Activated naive CD4-positive, alpha-beta T cell treated with anti-CD3 and anti-CD28 coated beads, Interleukin-2, amount 50 U/mL, for 24 hours (primary cell): ENCODE data around the gene C5.

Experiments
- H3K27ac Mint-ChIP-seq: one replicate; pipeline ENCODE4 v1.8.0; 2021; ENCODE audit warnings: mild to moderate bottlenecking, mixed read lengths
- H3K27me3 Mint-ChIP-seq: one replicate; pipeline ENCODE4 v1.8.0; 2021; ENCODE audit warnings: mixed read lengths
- H3K36me3 Mint-ChIP-seq: one replicate; pipeline ENCODE4 v1.8.0; 2021; ENCODE audit warnings: mixed read lengths
- H3K4me1 Mint-ChIP-seq: one replicate; pipeline ENCODE4 v1.8.0; 2021; ENCODE audit warnings: mixed read lengths
- H3K4me3 Mint-ChIP-seq: one replicate; pipeline ENCODE4 v1.8.0; 2021; ENCODE audit warnings: mild to moderate bottlenecking, mixed read lengths
- H3K9me3 Mint-ChIP-seq: one replicate; pipeline ENCODE4 v1.8.0; 2021; ENCODE audit warnings: mixed read lengths

The C5 gene

GRCh38 chr9:120944948-120945347 lies 105.1 kb downstream of the C5 start:
- Mint-ChIP-seq H3K9me3 (no peaks in the 10 kb centered on the region), H3K4me1 (no peaks in the 10 kb centered on the region), H3K27ac (no peak overlapping the region), H3K4me3 (no peak overlapping the region), H3K27me3 (no peaks in the 10 kb centered on the region), H3K36me3 (no peaks in the 10 kb centered on the region)

- H3K27ac Mint-ChIP-seq = no peak overlapping the region
Measured at GRCh38 chr9:120944434-120944843, 105.6 kb downstream of the C5 start.

GRCh38 chr9:120942186-120943001 lies 107.7 kb downstream of the C5 start:
- H3K4me1 Mint-ChIP-seq = peaks cover 4% of the 10 kb centered on the region
- H3K36me3 Mint-ChIP-seq = no peaks in the 10 kb centered on the region
- H3K27me3 Mint-ChIP-seq = no peaks in the 10 kb centered on the region
- no peak overlapping the region for H3K4me3 Mint-ChIP-seq
- no peak overlapping the region for H3K27ac Mint-ChIP-seq
- H3K9me3 Mint-ChIP-seq = no peaks in the 10 kb centered on the region

More at GRCh38 chr9:120944434-120944843, 105.6 kb downstream of the C5 start:
- no peaks in the 10 kb centered on the region for H3K9me3 Mint-ChIP-seq
- no peak overlapping the region for H3K4me3 Mint-ChIP-seq
- H3K27me3 Mint-ChIP-seq = no peaks in the 10 kb centered on the region
- H3K4me1 Mint-ChIP-seq = no peaks in the 10 kb centered on the region
- H3K36me3 Mint-ChIP-seq = no peaks in the 10 kb centered on the region

- peak overlapping the region; percentile 36 for H3K27ac Mint-ChIP-seq
- no peaks in the 10 kb centered on the region for H3K9me3 Mint-ChIP-seq
- H3K36me3 Mint-ChIP-seq = no peaks in the 10 kb centered on the region
- H3K4me3 Mint-ChIP-seq = no peak overlapping the region
- H3K4me1 Mint-ChIP-seq = peaks cover 14% of the 10 kb centered on the region
- H3K27me3 Mint-ChIP-seq = no peaks in the 10 kb centered on the region
Measured at GRCh38 chr9:120941046-120941770, 108.9 kb downstream of the C5 start.

- Mint-ChIP-seq H3K9me3 (no peaks in the 10 kb centered on the region), H3K36me3 (no peaks in the 10 kb centered on the region), H3K27ac (no peak overlapping the region), H3K4me3 (no peak overlapping the region), H3K4me1 (peaks cover 21% of the 10 kb centered on the region), H3K27me3 (no peaks in the 10 kb centered on the region)
Measured at GRCh38 chr9:120940573-120940972, 109.5 kb downstream of the C5 start.

GRCh38 chr9:120938851-120939250 lies 111.2 kb downstream of the C5 start:
- Mint-ChIP-seq H3K4me1 (peaks cover 36% of the 10 kb centered on the region), H3K36me3 (no peaks in the 10 kb centered on the region), H3K27me3 (no peaks in the 10 kb centered on the region), H3K9me3 (no peaks in the 10 kb centered on the region), H3K27ac (no peak overlapping the region), H3K4me3 (no peak overlapping the region)

- H3K36me3 Mint-ChIP-seq = no peaks in the 10 kb centered on the region
- no peaks in the 10 kb centered on the region for H3K27me3 Mint-ChIP-seq
- peaks cover 49% of the 10 kb centered on the region for H3K4me1 Mint-ChIP-seq
- H3K9me3 Mint-ChIP-seq = no peaks in the 10 kb centered on the region
- peak overlapping the region; percentile 92 for H3K27ac Mint-ChIP-seq
- no peak overlapping the region for H3K4me3 Mint-ChIP-seq
Measured at GRCh38 chr9:120937596-120937995, 112.5 kb downstream of the C5 start.

GRCh38 chr9:120937127-120937526 lies 112.9 kb downstream of the C5 start:
- Mint-ChIP-seq H3K27ac (peak overlapping the region; percentile 96), H3K4me1 (peaks cover 53% of the 10 kb centered on the region), H3K36me3 (no peaks in the 10 kb centered on the region), H3K27me3 (no peaks in the 10 kb centered on the region), H3K9me3 (no peaks in the 10 kb centered on the region), H3K4me3 (no peak overlapping the region)

GRCh38 chr9:120936764-120937122 lies 113.3 kb downstream of the C5 start:
- Mint-ChIP-seq H3K27me3 (no peaks in the 10 kb centered on the region), H3K4me1 (peaks cover 57% of the 10 kb centered on the region), H3K36me3 (no peaks in the 10 kb centered on the region), H3K4me3 (peak overlapping the region; percentile 69), H3K9me3 (no peaks in the 10 kb centered on the region), H3K27ac (peak overlapping the region; percentile 96)

GRCh38 chr9:120936011-120936763 lies 113.9 kb downstream of the C5 start:
- no peaks in the 10 kb centered on the region for H3K27me3 Mint-ChIP-seq
- H3K4me1 Mint-ChIP-seq = peaks cover 62% of the 10 kb centered on the region
- no peaks in the 10 kb centered on the region for H3K9me3 Mint-ChIP-seq

GRCh38 chr9:120935383-120935857 lies 114.7 kb downstream of the C5 start:
- peak overlapping the region; percentile 96 for H3K27ac Mint-ChIP-seq

More at GRCh38 chr9:120936011-120936763, 113.9 kb downstream of the C5 start:
- H3K36me3 Mint-ChIP-seq = no peaks in the 10 kb centered on the region
- peak overlapping the region; percentile 69 for H3K4me3 Mint-ChIP-seq
- peak overlapping the region; percentile 96 for H3K27ac Mint-ChIP-seq

GRCh38 chr9:120934281-120934680 lies 115.8 kb downstream of the C5 start:
- H3K9me3 Mint-ChIP-seq = no peaks in the 10 kb centered on the region

More at GRCh38 chr9:120935383-120935857, 114.7 kb downstream of the C5 start:
- H3K36me3 Mint-ChIP-seq = peaks cover 1% of the 10 kb centered on the region
- peak overlapping the region; percentile 69 for H3K4me3 Mint-ChIP-seq
- no peaks in the 10 kb centered on the region for H3K27me3 Mint-ChIP-seq
- peaks cover 68% of the 10 kb centered on the region for H3K4me1 Mint-ChIP-seq
- no peaks in the 10 kb centered on the region for H3K9me3 Mint-ChIP-seq

GRCh38 chr9:120933310-120934055 lies 116.6 kb downstream of the C5 start:
- no peaks in the 10 kb centered on the region for H3K27me3 Mint-ChIP-seq
- peaks cover 1% of the 10 kb centered on the region for H3K36me3 Mint-ChIP-seq
- no peaks in the 10 kb centered on the region for H3K9me3 Mint-ChIP-seq
- peak overlapping the region; percentile 98 for H3K27ac Mint-ChIP-seq
- peak overlapping the region; percentile 45 for H3K4me3 Mint-ChIP-seq
- H3K4me1 Mint-ChIP-seq = peaks cover 81% of the 10 kb centered on the region

More at GRCh38 chr9:120934281-120934680, 115.8 kb downstream of the C5 start:
- Mint-ChIP-seq H3K4me3 (no peak overlapping the region), H3K36me3 (peaks cover 1% of the 10 kb centered on the region), H3K4me1 (peaks cover 79% of the 10 kb centered on the region), H3K27ac (peak overlapping the region; percentile 98), H3K27me3 (no peaks in the 10 kb centered on the region)

- H3K36me3 Mint-ChIP-seq = peaks cover 6% of the 10 kb centered on the region
- peaks cover 89% of the 10 kb centered on the region for H3K4me1 Mint-ChIP-seq
- H3K27me3 Mint-ChIP-seq = no peaks in the 10 kb centered on the region
- H3K27ac Mint-ChIP-seq = peak overlapping the region; percentile 98
- H3K4me3 Mint-ChIP-seq = peak overlapping the region; percentile 26
- H3K9me3 Mint-ChIP-seq = no peaks in the 10 kb centered on the region
Measured at GRCh38 chr9:120932086-120932823, 117.8 kb downstream of the C5 start.
